Pulmonary artery endothelial cell (primary cell): ENCODE measurements around the gene SLC25A4. TPM values are rescaled to one million over a fixed set of nuclear protein-coding genes. Genes with fewer than 3 reads are reported as not detected.
A peak's percentile ranks its signal among the peaks of the same experiment; 100 is the strongest.
"Not testable (repeated sequence)": the region's sequence is repeated elsewhere in the genome, so short reads cannot be mapped to it uniquely, and the experiment has no call there.

ENCODE experiments used
- DNase-seq: peaks from one replicate; pipeline ENCODE4 v3.0.0-alpha.2; 2011; ENCODE audit warnings: low read depth, low spot score
- total RNA-seq: library from RNA; depleted of rRNA; stranded (reverse); fragments of >200 nt; gene quantifications from 2 replicates; pipeline ENCODE4 v1.2.3, GENCODE V29; 2014

Gene SLC25A4
- 8.8 and 10.5 TPM in 2 replicates for total RNA-seq

DNA sequence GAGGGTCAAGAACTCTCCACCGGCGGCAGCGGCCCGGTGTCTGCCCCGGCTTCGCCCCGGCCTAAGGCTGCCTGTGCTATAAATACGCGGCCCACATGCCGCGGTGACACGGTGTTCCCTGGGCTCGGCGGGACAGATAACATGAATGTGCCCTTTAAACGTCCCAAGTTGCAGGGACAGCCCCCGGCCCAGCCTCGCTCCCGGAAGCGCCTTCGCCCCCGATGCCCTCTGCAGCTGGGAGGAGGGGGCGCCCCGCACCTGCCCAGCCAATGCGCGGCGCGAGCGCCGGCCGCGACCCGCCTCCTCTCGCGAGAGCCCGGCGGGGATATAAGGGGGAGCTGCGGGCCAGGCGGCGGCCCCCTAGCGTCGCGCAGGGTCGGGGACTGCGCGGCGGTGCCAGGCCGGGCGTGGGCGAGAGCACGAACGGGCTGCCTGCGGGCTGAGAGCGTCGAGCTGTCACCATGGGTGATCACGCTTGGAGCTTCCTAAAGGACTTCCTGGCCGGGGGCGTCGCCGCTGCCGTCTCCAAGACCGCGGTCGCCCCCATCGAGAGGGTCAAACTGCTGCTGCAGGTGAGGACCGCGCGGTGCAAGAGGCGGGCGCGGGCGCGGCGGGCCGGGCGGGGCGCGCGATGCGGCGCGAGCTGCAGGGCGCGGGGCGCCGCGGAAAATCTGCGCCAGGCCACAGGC lies at the start of gene SLC25A4:
Gene SLC25A4 (plus strand): TSS at position 355 of the 689 bp plus-strand sequence. CDS start 107 bp downstream, at position 462.
- DNase-seq: peak; percentile 13

DNA sequence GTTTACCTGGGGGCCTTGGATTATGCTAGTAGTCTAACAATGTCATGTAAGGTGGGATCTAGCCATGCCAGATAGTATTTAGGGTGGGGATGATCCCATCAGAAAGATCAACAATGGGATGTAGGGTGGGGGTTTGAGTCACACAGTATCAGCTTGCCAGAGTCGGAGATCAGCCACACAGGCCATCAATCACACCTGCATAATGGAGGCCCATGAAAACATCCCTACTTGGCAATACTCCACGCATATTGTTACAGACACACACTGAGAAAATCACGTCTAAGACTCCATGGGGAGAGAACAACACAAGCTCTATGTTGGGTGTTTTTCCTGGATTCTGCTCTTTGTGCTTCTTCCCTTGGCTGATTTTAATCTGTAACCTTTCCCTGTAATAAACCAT lies 49.5 kb upstream of the SLC25A4 start:
- no peak for DNase-seq

DNA sequence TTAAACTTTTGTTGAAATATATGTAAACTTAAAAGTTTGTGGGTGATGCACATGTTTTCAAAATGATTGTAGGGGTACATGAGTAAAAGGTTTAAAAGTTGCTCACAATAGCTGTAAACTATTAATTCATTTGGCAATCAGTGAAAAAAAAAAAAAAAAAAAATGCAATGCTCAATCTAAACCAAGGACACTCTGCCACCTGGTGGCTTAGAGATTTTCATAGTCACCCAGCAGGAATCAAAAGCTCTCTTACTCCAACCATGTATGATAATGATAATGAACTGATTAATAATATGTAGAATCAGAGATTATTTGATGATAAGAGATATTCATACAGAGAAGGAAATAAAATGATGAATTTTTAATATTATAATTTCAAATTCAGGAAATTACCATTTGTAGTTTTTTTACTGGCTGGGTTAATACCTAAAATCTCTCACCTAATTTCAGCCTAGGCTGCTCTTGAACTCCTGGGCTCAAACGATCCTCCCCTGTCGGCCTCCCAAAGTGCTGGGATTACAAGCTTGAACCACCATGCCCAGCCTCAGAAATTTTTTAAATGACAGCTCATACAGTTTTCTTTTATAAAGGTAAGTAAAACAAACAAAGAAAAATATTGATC lies 46.9 kb upstream of the SLC25A4 start:
- DNase-seq: no peak

- no peak for DNase-seq
Observed at GRCh38 chr4:185098474-185098873, 44.6 kb upstream of the SLC25A4 start.

- DNase-seq: no peak
Observed at GRCh38 chr4:185099024-185099682, 43.9 kb upstream of the SLC25A4 start.

DNA sequence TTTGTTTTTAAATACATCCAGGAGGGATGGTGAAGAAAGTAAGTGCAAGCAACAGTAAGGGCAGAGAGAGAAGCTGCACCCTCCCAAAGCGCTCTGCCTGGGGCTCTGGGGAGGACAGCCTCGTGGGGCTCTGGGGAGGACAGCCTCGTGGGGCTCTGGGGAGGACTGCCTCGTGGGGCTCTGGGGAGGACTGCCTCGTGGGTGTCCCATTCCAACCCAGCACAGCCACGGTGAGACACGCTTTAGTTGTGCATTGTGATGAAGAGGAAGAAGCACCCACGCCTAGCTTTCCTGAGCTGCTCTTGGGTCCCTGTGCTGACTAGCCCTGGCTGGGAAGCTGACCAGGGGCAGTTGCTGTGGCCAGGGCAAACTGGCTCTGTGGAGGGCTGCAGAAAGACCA lies 43.1 kb upstream of the SLC25A4 start:
- DNase-seq: no peak

DNA sequence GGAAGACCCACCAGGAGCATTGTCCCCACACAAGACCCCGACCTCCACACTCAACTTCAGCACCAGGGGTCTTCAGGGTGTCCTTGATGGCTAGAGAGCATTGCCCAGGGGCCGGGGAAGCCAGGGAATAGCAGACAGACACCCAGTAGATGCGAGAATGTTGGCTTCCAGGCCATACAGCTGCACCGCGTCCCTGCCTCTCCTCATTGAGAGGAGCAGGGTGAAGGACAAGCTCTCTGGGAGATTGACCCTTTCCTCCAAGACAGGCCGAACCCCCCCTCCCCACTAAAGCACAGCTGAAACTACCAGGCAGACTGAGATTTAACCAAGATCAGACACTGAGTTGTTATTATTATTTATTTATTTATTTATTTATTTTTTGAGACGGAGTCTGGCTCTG lies 42.6 kb upstream of the SLC25A4 start:
- DNase-seq: no peak

DNA sequence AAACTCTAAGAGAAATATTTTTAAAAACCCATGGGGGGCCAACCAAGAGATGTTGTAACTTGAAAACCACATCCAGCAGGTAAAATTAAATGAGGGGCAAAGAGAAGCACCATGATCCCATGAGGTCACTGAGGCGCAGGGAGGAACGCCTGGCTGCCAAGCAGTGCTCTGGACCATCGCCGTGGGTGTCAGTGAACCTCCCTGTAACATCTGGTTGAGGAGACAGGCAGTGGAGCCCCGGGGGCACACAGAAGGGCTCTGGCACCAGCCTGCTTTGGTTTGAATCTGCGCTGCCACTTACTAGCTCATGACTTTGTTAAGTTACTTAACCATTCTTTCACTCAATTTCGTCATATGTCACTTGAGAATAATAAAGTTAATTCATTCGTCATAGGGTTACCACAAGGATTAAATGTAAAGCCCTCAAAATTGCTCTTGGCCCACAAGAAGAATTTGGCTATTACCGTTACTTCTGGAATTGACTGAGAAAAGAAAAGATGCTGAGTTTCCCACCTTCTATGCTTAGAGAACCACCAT lies 41.6 kb upstream of the SLC25A4 start:
- DNase-seq: no peak

GRCh38 chr4:185104733-185105132 lies 38.3 kb upstream of the SLC25A4 start:
- DNase-seq: no peak

GRCh38 chr4:185106353-185106752 lies 36.7 kb upstream of the SLC25A4 start:
- DNase-seq: no peak

DNA sequence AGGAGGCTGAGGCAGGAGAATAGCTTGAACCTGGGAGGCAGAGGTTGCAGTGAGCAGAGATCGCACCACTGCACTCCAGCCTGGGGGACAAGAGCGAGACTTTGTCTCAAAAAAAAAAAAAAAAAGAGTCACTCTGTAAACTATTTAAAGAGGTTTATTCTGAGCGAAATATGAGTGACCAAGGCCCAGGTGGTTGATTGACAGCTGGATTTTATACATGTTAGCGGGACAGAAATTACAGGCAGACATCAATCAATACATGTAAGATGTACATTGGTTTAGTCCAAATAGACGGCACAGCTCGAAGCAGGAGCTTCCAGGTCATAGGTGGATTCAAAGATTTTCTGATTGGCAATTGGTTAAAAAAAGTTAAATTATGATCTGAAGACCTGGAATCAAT lies 35.5 kb upstream of the SLC25A4 start:
- not testable (repeated sequence) for DNase-seq

DNA sequence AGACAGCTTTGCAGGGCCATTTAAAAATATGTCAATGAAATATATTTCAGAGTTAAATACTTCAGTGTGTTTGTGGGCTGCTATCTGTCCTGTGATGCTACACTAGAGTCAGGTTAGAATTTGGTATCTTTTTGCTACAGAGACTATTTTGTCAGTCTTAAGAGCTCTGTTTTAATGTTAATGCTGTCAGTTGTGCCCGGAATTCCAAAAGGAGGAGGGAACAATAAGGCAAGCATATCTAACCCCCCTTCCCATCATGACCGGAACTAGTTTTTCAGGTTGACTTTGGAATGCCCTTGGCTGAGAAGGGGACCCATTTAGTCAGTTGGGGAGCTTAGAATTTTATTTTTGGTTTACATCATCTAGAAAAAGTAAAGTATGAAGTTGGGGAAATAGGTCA lies 34.9 kb upstream of the SLC25A4 start:
- DNase-seq: no peak

DNA sequence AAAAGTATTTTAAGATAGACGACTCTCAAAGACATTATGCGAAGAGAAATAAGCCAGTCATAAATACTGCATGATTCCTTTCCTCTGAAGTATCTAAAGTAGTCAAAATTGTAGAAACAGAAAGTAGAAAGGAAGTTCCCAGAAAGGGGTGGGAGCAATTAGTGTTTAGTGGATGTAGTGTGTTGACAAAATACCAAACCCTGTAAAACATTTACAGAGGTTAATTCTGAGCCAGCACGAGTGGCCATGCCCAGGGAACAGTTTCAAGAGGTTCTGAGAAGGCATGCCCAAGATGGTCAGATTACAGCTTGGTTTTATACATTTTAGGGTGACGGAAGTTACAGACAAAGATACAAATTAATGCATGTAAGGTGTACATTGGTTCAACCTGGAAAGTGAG lies 34.4 kb upstream of the SLC25A4 start:
- DNase-seq: no peak

DNA sequence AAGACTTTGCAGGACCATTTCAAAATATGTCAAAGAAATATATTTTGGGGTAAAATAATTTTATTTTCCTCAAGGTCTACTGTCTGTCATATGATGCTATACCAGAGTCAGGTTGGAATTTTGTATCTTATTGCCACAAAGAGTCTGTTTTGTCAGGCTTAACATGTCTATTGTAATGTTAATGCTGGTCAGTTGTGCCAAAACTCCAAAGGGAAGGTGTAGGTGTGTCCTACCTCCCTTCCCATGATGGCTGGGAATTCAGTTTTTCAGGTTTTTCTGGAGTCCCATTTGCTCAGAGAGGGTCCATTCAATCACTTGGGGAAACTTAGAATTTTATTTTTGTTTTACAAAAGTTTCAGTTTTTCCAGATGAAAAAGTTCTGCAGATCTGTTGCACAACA lies 33.3 kb upstream of the SLC25A4 start:
- no peak for DNase-seq

GRCh38 chr4:185110375-185110823 lies 32.7 kb upstream of the SLC25A4 start:
- DNase-seq: no peak

GRCh38 chr4:185112104-185112503 lies 31.0 kb upstream of the SLC25A4 start:
- DNase-seq: peak; percentile 85

DNA sequence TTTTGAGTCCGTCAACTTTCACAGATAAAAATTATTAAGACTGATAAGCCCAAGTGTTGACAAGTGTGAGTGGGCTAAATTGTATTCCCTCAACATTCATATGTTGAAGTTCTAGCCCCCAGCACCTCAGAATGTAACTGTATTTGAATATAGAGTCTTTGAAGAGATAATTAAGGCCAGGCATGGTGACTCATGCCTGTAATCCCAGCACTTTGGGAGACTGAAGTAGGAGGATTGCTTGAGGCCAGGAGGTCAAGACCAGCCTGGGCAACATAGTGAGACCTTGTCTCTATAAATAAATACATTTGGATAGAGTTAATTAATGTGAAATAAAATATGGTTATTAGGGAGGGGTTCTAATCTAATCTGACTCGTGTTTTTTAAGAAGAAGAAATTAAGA lies 29.7 kb upstream of the SLC25A4 start:
- no peak for DNase-seq

- DNase-seq: peak; percentile 49
Observed at GRCh38 chr4:185115827-185116232, 27.2 kb upstream of the SLC25A4 start.

- no peak for DNase-seq
Observed at GRCh38 chr4:185117300-185117934, 25.6 kb upstream of the SLC25A4 start.

DNA sequence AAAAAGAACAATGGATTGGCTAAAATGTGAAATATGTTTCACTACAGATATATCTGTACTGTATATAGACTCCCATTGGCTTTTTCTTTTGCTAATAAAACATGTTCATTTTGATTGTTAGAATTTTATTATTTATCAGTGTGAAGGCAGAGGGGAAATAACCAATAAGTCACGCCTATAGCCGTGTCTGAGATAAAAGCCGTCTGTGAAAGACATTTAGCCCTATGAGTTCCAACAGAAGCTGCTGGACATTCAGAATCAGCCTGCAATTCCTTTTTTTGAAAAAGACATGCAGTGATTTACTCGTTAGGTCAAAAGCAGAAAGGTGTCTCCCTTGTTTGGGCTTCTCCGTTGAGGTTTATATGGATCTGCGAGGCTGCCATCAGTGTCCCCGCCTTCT lies 24.2 kb upstream of the SLC25A4 start:
- DNase-seq: no peak

DNA sequence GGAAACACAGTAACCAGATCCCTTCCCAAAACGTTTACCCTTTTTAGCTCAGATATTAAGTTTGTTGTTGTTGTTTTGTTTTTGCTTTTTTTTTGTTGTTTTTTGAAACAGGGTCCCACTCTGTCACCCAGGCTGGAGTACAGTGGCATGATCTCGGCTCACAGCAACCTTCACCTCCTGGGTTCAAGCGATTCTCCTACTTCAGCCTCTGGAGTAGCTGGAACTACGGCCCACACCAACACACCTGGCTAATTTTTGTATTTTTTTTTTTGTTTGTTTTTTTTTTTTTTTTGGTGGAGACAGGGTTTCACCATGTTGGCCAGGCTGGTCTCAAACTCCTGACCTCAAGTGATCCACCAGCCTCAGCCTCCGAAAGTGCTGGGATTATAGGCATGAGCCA lies 23.6 kb upstream of the SLC25A4 start:
- not testable (repeated sequence) for DNase-seq
